ENCODE results near the gene CMA1.

- TF ChIP-seq CTCF (IDR thresholded peaks at IDR 0.05) (no peak), POLR2A (IDR thresholded peaks at IDR 0.05) (no peak), EP300 (IDR thresholded peaks at IDR 0.05) (no peak)
Observed at GRCh38 chr14:24513009-24513408, 4.9 kb upstream of the CMA1 start.
